Activated naive CD8-positive, alpha-beta T cell (primary cell): ENCODE data around the gene NPLOC4.

Experiments used
- H3K27ac Mint-ChIP-seq: one replicate; pipeline ENCODE4 v1.8.0; 2021; ENCODE audit warnings: mixed read lengths
- H3K27me3 Mint-ChIP-seq: one replicate; pipeline ENCODE4 v1.8.0; 2021; ENCODE audit warnings: mixed read lengths
- H3K36me3 Mint-ChIP-seq: one replicate; pipeline ENCODE4 v1.8.0; 2021; ENCODE audit warnings: mixed read lengths
- H3K4me1 Mint-ChIP-seq: one replicate; pipeline ENCODE4 v1.8.0; 2021; ENCODE audit warnings: low read depth, mixed read lengths
- H3K4me3 Mint-ChIP-seq: one replicate; pipeline ENCODE4 v1.8.0; 2021; ENCODE audit warnings: mild to moderate bottlenecking, mixed read lengths
- H3K9me3 Mint-ChIP-seq: one replicate; pipeline ENCODE4 v1.8.0; 2021; ENCODE audit warnings: low read depth, mixed read lengths

The NPLOC4 gene

GRCh38 chr17:81527591-81528383 is 109.1 kb downstream of the NPLOC4 start, which contains the start of gene FSCN2:
Gene FSCN2 (plus strand): TSS chr17:81528377. CDS start chr17:81528532, 155 bp downstream.
- no peaks in the 10 kb centered on the region for H3K4me1 Mint-ChIP-seq
- H3K36me3 Mint-ChIP-seq: no peaks in the 10 kb centered on the region
- H3K9me3 Mint-ChIP-seq: no peaks in the 10 kb centered on the region
- no peak within 1 kb of the TSS for H3K4me3 Mint-ChIP-seq
- H3K27me3 Mint-ChIP-seq: peaks cover 2% of the 10 kb centered on the region
- no peak within 1 kb of the TSS for H3K27ac Mint-ChIP-seq

- Mint-ChIP-seq H3K27me3 (peaks cover 2% of the 10 kb centered on the region), H3K4me1 (no peaks in the 10 kb centered on the region), H3K36me3 (no peaks in the 10 kb centered on the region), H3K9me3 (no peaks in the 10 kb centered on the region), H3K27ac (no peak overlapping the region), H3K4me3 (no peak overlapping the region)
Observed at GRCh38 chr17:81526662-81527571, 110.0 kb downstream of the NPLOC4 start.

GRCh38 chr17:81524865-81525159 is 112.1 kb downstream of the NPLOC4 start:
- Mint-ChIP-seq H3K36me3 (no peaks in the 10 kb centered on the region), H3K4me3 (no peak overlapping the region), H3K9me3 (no peaks in the 10 kb centered on the region), H3K27ac (no peak overlapping the region), H3K27me3 (peaks cover 2% of the 10 kb centered on the region), H3K4me1 (peaks cover 3% of the 10 kb centered on the region)

- Mint-ChIP-seq H3K9me3 (no peaks in the 10 kb centered on the region), H3K36me3 (no peaks in the 10 kb centered on the region), H3K4me1 (peaks cover 3% of the 10 kb centered on the region), H3K27ac (no peak overlapping the region), H3K27me3 (peaks cover 2% of the 10 kb centered on the region), H3K4me3 (no peak overlapping the region)
Observed at GRCh38 chr17:81524039-81524864, 112.7 kb downstream of the NPLOC4 start.

- peaks cover 2% of the 10 kb centered on the region for H3K27me3 Mint-ChIP-seq
- no peaks in the 10 kb centered on the region for H3K9me3 Mint-ChIP-seq
- no peaks in the 10 kb centered on the region for H3K36me3 Mint-ChIP-seq
- no peak overlapping the region for H3K27ac Mint-ChIP-seq
- no peak overlapping the region for H3K4me3 Mint-ChIP-seq
- H3K4me1 Mint-ChIP-seq: peaks cover 3% of the 10 kb centered on the region
Observed at GRCh38 chr17:81523402-81524038, 113.4 kb downstream of the NPLOC4 start.

GRCh38 chr17:81522491-81523401 is 114.2 kb downstream of the NPLOC4 start:
- no peak overlapping the region for H3K4me3 Mint-ChIP-seq

GRCh38 chr17:81520021-81520901 is 116.7 kb downstream of the NPLOC4 start:
- Mint-ChIP-seq H3K4me1 (peaks cover 22% of the 10 kb centered on the region), H3K27ac (no peak overlapping the region), H3K4me3 (peak overlapping the region; percentile 69), H3K36me3 (no peaks in the 10 kb centered on the region), H3K9me3 (no peaks in the 10 kb centered on the region), H3K27me3 (no peaks in the 10 kb centered on the region)

More at GRCh38 chr17:81522491-81523401, 114.2 kb downstream of the NPLOC4 start:
- peaks cover 7% of the 10 kb centered on the region for H3K4me1 Mint-ChIP-seq
- H3K9me3 Mint-ChIP-seq: no peaks in the 10 kb centered on the region
- H3K27me3 Mint-ChIP-seq: peaks cover 2% of the 10 kb centered on the region
- H3K36me3 Mint-ChIP-seq: no peaks in the 10 kb centered on the region
- no peak overlapping the region for H3K27ac Mint-ChIP-seq

GRCh38 chr17:81519284-81520020 is 117.5 kb downstream of the NPLOC4 start:
- Mint-ChIP-seq H3K9me3 (no peaks in the 10 kb centered on the region), H3K36me3 (no peaks in the 10 kb centered on the region), H3K27ac (no peak overlapping the region), H3K4me3 (no peak overlapping the region), H3K4me1 (peaks cover 22% of the 10 kb centered on the region), H3K27me3 (no peaks in the 10 kb centered on the region)

GRCh38 chr17:81518785-81519283 is 118.1 kb downstream of the NPLOC4 start:
- Mint-ChIP-seq H3K27me3 (no peaks in the 10 kb centered on the region), H3K4me1 (peaks cover 22% of the 10 kb centered on the region), H3K27ac (no peak overlapping the region), H3K36me3 (no peaks in the 10 kb centered on the region), H3K4me3 (peak overlapping the region; percentile 54), H3K9me3 (no peaks in the 10 kb centered on the region)

GRCh38 chr17:81518113-81518784 is 118.7 kb downstream of the NPLOC4 start:
- Mint-ChIP-seq H3K27me3 (no peaks in the 10 kb centered on the region), H3K4me3 (peak overlapping the region; percentile 54), H3K9me3 (no peaks in the 10 kb centered on the region), H3K36me3 (no peaks in the 10 kb centered on the region), H3K4me1 (peaks cover 22% of the 10 kb centered on the region), H3K27ac (peak overlapping the region; percentile 64)

- Mint-ChIP-seq H3K27ac (peak overlapping the region; percentile 64), H3K36me3 (no peaks in the 10 kb centered on the region), H3K4me3 (peak overlapping the region; percentile 54), H3K27me3 (no peaks in the 10 kb centered on the region), H3K9me3 (no peaks in the 10 kb centered on the region), H3K4me1 (peaks cover 22% of the 10 kb centered on the region)
Observed at GRCh38 chr17:81517339-81518112, 119.4 kb downstream of the NPLOC4 start.
